Uterus (tissue), 2 donors: ENCODE measurements around the gene N4BP3.
"Not testable (repeated sequence)": the region's sequence is repeated elsewhere in the genome, so short reads cannot be mapped to it uniquely, and the experiment has no call there.

Source experiments
- CTCF ChIP-seq, 4 experiments: fragments of 200-600 bp in 2 of 4; fragments of 450-650 bp in 2 of 4; sonication (generic) in 2 of 4; IDR thresholded peaks; one replicate each; pipeline ENCODE4 v1.5.1; 2016 to 2019; ENCODE audit warnings: antibody characterized with exemption in 4 of 4, mild to moderate bottlenecking in 2 of 4, moderate library complexity in 1 of 4
- POLR2A ChIP-seq, 2 donors: fragments of 450-650 bp; IDR thresholded peaks; one replicate each; pipeline ENCODE4 v1.6.1; 2016; ENCODE audit warnings: antibody characterized with exemption in 2 of 2, mild to moderate bottlenecking in 1 of 2, moderate library complexity in 1 of 2

GRCh38 chr5:178127300-178128009 is 14.1 kb downstream of the N4BP3 start:
- not testable (repeated sequence) for TF ChIP-seq CTCF, POLR2A (IDR thresholded peaks at IDR 0.05)
